H9 (cell line): ENCODE results near the gene LRP5. TPM values are rescaled to one million over a fixed set of nuclear protein-coding genes. Genes with fewer than 3 reads are reported as not detected.
A peak's percentile ranks its signal among the peaks of the same experiment; 100 is the strongest.

Experiments used
- DNase-seq: peaks from one replicate; pipeline ENCODE4 v3.0.0-alpha.2; 2017
- H2AFZ ChIP-seq: one replicate; pipeline ENCODE4 v1.6.1; 2013; ENCODE audit warnings: mild to moderate bottlenecking, low read length, control low read depth, moderate library complexity
- H2AK5ac ChIP-seq: 2 replicates; pipeline ENCODE4 v1.6.1; 2013; ENCODE audit warnings: low read length, control low read depth, mixed read lengths; ENCODE audit not compliant: insufficient read length
- H2BK120ac ChIP-seq: one replicate; pipeline ENCODE4 v1.6.1; 2013; ENCODE audit warnings: low read depth, mild to moderate bottlenecking, low read length, control low read depth, inconsistent platforms; ENCODE audit not compliant: poor library complexity, severe bottlenecking
- H2BK12ac ChIP-seq: 2 replicates; pipeline ENCODE4 v1.6.1; 2013; ENCODE audit warnings: low read length, control low read depth, mixed read lengths, low read depth; ENCODE audit not compliant: insufficient read length
- H2BK15ac ChIP-seq: 2 replicates; pipeline ENCODE4 v1.6.1; 2013; ENCODE audit warnings: low read depth, low read length, control low read depth
- H2BK20ac ChIP-seq: one replicate; pipeline ENCODE4 v1.6.1; 2013; ENCODE audit warnings: low read depth, mild to moderate bottlenecking, low read length, control low read depth, inconsistent platforms; ENCODE audit not compliant: poor library complexity, severe bottlenecking
- H2BK5ac ChIP-seq: 2 replicates; pipeline ENCODE4 v1.6.1; 2013; ENCODE audit warnings: low read length, control low read depth, mixed read lengths; ENCODE audit not compliant: insufficient read length
- H3K14ac ChIP-seq: 2 replicates; pipeline ENCODE4 v1.6.1; 2013; ENCODE audit warnings: low read length, control low read depth; ENCODE audit not compliant: insufficient read depth
- H3K18ac ChIP-seq: 2 replicates; pipeline ENCODE4 v1.6.1; 2013; ENCODE audit warnings: low read depth, mild to moderate bottlenecking, mixed read lengths, low read length, control low read depth; ENCODE audit not compliant: insufficient read length
- H3K23ac ChIP-seq: 2 replicates; pipeline ENCODE4 v1.6.1; 2013; ENCODE audit warnings: low read length, control low read depth, mixed read lengths, low read depth; ENCODE audit not compliant: insufficient read length
- H3K23me2 ChIP-seq: 2 replicates; pipeline ENCODE4 v1.6.1; 2013; ENCODE audit warnings: low read depth, mild to moderate bottlenecking, mixed read lengths, low read length, control low read depth; ENCODE audit not compliant: insufficient read length, poor library complexity, severe bottlenecking
- H3K27ac ChIP-seq: 2 replicates; pipeline ENCODE4 v1.5.1; 2013; ENCODE audit warnings: low read length, control low read depth, mixed read lengths, low read depth; ENCODE audit not compliant: insufficient read length
- H3K27me3 ChIP-seq: 2 replicates; pipeline ENCODE4 v1.6.1; 2013; ENCODE audit warnings: low read length, control low read depth, inconsistent platforms; ENCODE audit not compliant: insufficient read depth
- H3K4ac ChIP-seq: 2 replicates; pipeline ENCODE4 v1.6.1; 2013; ENCODE audit warnings: low read depth, mild to moderate bottlenecking, control low read depth, inconsistent platforms, low read length, moderate library complexity
- H3K4me1 ChIP-seq: 2 replicates; pipeline ENCODE4 v1.6.1; 2013; ENCODE audit warnings: low read length, control low read depth, inconsistent platforms; ENCODE audit not compliant: insufficient read depth
- H3K4me2 ChIP-seq: 2 replicates; pipeline ENCODE4 v1.6.1; 2013; ENCODE audit warnings: low read length, control low read depth, mixed read lengths; ENCODE audit not compliant: insufficient read length, insufficient read depth
- H3K56ac ChIP-seq: 2 replicates; pipeline ENCODE4 v1.6.1; 2013; ENCODE audit warnings: low read depth, mild to moderate bottlenecking, mixed read lengths, low read length, control low read depth; ENCODE audit not compliant: insufficient read length
- H3K79me1 ChIP-seq: 2 replicates; pipeline ENCODE4 v1.6.1; 2013; ENCODE audit warnings: low read depth, mild to moderate bottlenecking, moderate library complexity, low read length, control low read depth, inconsistent platforms; ENCODE audit not compliant: insufficient read depth, poor library complexity, severe bottlenecking
- H3K79me2 ChIP-seq: 2 replicates; pipeline ENCODE4 v1.6.1; 2013; ENCODE audit warnings: low read length, control low read depth, inconsistent platforms; ENCODE audit not compliant: insufficient read depth
- H3K9ac ChIP-seq: 2 replicates; pipeline ENCODE4 v1.6.1; 2013; ENCODE audit warnings: low read length, control low read depth, mixed read lengths; ENCODE audit not compliant: insufficient read length; ENCODE audit errors: extremely low read depth
- H3K9me3 ChIP-seq: one replicate; pipeline ENCODE4 v1.6.1; 2013; ENCODE audit warnings: low read depth, low read length, inconsistent platforms; ENCODE audit not compliant: control insufficient read depth
- H3T11ph ChIP-seq: one replicate; pipeline ENCODE4 v1.6.1; 2013; ENCODE audit warnings: mild to moderate bottlenecking, low read length, control low read depth, inconsistent platforms
- H4K20me1 ChIP-seq: one replicate; pipeline ENCODE4 v1.6.1; 2013; ENCODE audit not compliant: control insufficient read depth, insufficient read length, insufficient read depth
- H4K5ac ChIP-seq: 2 replicates; pipeline ENCODE4 v1.6.1; 2013; ENCODE audit warnings: low read depth, mild to moderate bottlenecking, mixed read lengths, low read length, control low read depth; ENCODE audit not compliant: insufficient read length
- H4K8ac ChIP-seq: replicated peaks from 2 replicates; pipeline ENCODE4 v1.6.1; 2013; ENCODE audit warnings: low read length, control low read depth, mixed read lengths, low read depth; ENCODE audit not compliant: insufficient read length
- H4K91ac ChIP-seq: 2 replicates; pipeline ENCODE4 v1.6.1; 2013; ENCODE audit warnings: low read depth, mild to moderate bottlenecking, moderate library complexity, mixed read lengths, low read length, control low read depth; ENCODE audit not compliant: insufficient read length
- H3K27ac Mint-ChIP-seq, 3 experiments: 2 replicates in 2 of 3; 3 replicates in 1 of 3; pipeline ENCODE4 v1.8.0; 2020 to 2021; ENCODE audit warnings: mixed read lengths in 3 of 3, mild to moderate bottlenecking in 1 of 3, moderate library complexity in 1 of 3
- H3K27me3 Mint-ChIP-seq: 2 replicates; pipeline ENCODE4 v1.8.0; 2021; ENCODE audit warnings: low read depth, mild to moderate bottlenecking, moderate library complexity, mixed read lengths
- H3K36me3 Mint-ChIP-seq, 3 experiments: 2 replicates in 2 of 3; 3 replicates in 1 of 3; pipeline ENCODE4 v1.8.0; 2020 to 2021; ENCODE audit warnings: low read depth in 3 of 3, mixed read lengths in 3 of 3; ENCODE audit not compliant: insufficient read depth in 1 of 3
- H3K4me1 Mint-ChIP-seq, 2 experiments: 2 replicates each; pipeline ENCODE4 v1.8.0; 2020; ENCODE audit warnings: mixed read lengths in 2 of 2
- H3K4me3 Mint-ChIP-seq, 2 experiments: 2 replicates in 1 of 2; 3 replicates in 1 of 2; pipeline ENCODE4 v1.8.0; 2020 to 2021; ENCODE audit warnings: mild to moderate bottlenecking in 2 of 2, mixed read lengths in 2 of 2, moderate library complexity in 1 of 2
- H3K9me3 Mint-ChIP-seq, 2 experiments: 2 replicates in 1 of 2; 3 replicates in 1 of 2; pipeline ENCODE4 v1.8.0; 2020; ENCODE audit warnings: mild to moderate bottlenecking in 2 of 2, mixed read lengths in 2 of 2, moderate library complexity in 1 of 2
- CTCF ChIP-seq: fragments of 200-600 bp; sonication (generic); conservative IDR thresholded peaks from 3 replicates; pipeline ENCODE4 v1.8.0; 2021; ENCODE audit warnings: antibody characterized with exemption, mild to moderate bottlenecking
- WGBS: extraction: QIAGEN DNeasy Blood & Tissue Kit; methylation state at CpG from one replicate; pipeline ENCODE4 v1.1.7; 2013; ENCODE audit warnings: missing lambda C conversion rate, low lambda C conversion rate, mixed read lengths; ENCODE audit not compliant: insufficient read length; ENCODE audit errors: extremely low coverage; 5-methylcytosine and 5-hydroxymethylcytosine counted together
- total RNA-seq: library from RNA; stranded (reverse); gene quantifications from 2 replicates; pipeline ENCODE4 v1.2.1, GENCODE V29; 2021

The LRP5 gene
- total RNA-seq, 1 experiment from 2014 or later: 38.4 TPM

DNA sequence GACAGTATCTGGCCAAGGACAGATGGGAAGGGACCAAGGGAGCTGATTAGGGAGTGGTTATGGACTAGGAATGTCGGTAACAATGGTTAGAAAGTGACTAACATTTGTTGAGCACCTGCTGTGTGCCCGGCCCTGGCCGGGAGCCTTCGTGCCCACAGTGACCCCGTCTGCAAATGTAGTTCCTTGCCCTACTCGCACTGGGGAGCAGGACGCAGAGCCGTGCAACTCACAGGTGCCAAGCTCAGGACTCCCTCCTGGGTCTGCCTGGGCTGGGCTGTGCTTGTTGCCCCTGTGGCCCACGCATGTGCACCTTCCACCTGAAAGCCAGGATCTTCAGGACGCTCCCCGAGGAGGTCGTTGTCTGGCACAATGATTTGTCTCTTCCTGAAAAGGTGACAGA, 91.4 kb downstream of the LRP5 start:
- Mint-ChIP-seq H3K9me3 (no peaks in the 10 kb centered on the region), H3K27ac (peak overlapping the region; percentile 47 to 61 (median 59); a peak in 2 of 7 replicates), H3K4me1 (0 out of 4 replicates have a peak, but pooled peaks cover 0 to 2% of the 10 kb centered on the region in 2 experiments), H3K36me3 (peaks cover 24 to 59% (median 50%) of the 10 kb centered on the region in 3 experiments; a peak in 6 of 7 replicates), H3K27me3 (no peaks in the 10 kb centered on the region), H3K4me3 (no peak overlapping the region)
- H3K23me2 ChIP-seq: no peaks in the 10 kb centered on the region
- H2BK15ac ChIP-seq: no peak overlapping the region
- H2AFZ ChIP-seq: no peak overlapping the region
- no peak overlapping the region for H2BK12ac ChIP-seq
- no peaks in the 10 kb centered on the region for H3K9me3 ChIP-seq
- no peak overlapping the region for H3K56ac ChIP-seq
- WGBS: no CpG with 5 or more reads among the region's 12 CpGs
- H3K14ac ChIP-seq: no peak overlapping the region
- TF ChIP-seq CTCF: no peak
- no peak overlapping the region for H3T11ph ChIP-seq
- DNase-seq: no peak
- no peaks in the 10 kb centered on the region for H3K27me3 ChIP-seq
- H3K79me1 ChIP-seq: no peaks in the 10 kb centered on the region
- no peak overlapping the region for H3K4ac ChIP-seq
- no peak overlapping the region for H3K4me2 ChIP-seq
- H4K20me1 ChIP-seq: no peaks in the 10 kb centered on the region
- H3K79me2 ChIP-seq: no peaks in the 10 kb centered on the region
- H3K4me1 ChIP-seq: no peaks in the 10 kb centered on the region
- no peak overlapping the region for H4K91ac ChIP-seq
- no peak overlapping the region for H3K23ac ChIP-seq
- H3K27ac ChIP-seq: no peak overlapping the region
- no peak overlapping the region for H3K18ac ChIP-seq
- no peak overlapping the region for H4K5ac ChIP-seq
- no peak overlapping the region for H2BK5ac ChIP-seq
- H2AK5ac ChIP-seq: no peak overlapping the region
- H2BK120ac ChIP-seq: no peak overlapping the region
- no peak overlapping the region for H2BK20ac ChIP-seq
- no peak overlapping the region for H3K9ac ChIP-seq
- H4K8ac ChIP-seq: no peak overlapping the region
